GM21576 (cell line): ENCODE results near the gene SLC17A8.
"Not testable (repeated sequence)": the region's sequence is repeated elsewhere in the genome, so short reads cannot be mapped to it uniquely, and the experiment has no call there.

ENCODE experiments used
- ATAC-seq: cut with Tn5 transposase; IDR thresholded peaks from one replicate; pipeline ENCODE4 v1.9.1; 2021; ENCODE audit warnings: mild to moderate bottlenecking, moderate library complexity; ENCODE audit not compliant: unreplicated experiment

Gene SLC17A8

DNA sequence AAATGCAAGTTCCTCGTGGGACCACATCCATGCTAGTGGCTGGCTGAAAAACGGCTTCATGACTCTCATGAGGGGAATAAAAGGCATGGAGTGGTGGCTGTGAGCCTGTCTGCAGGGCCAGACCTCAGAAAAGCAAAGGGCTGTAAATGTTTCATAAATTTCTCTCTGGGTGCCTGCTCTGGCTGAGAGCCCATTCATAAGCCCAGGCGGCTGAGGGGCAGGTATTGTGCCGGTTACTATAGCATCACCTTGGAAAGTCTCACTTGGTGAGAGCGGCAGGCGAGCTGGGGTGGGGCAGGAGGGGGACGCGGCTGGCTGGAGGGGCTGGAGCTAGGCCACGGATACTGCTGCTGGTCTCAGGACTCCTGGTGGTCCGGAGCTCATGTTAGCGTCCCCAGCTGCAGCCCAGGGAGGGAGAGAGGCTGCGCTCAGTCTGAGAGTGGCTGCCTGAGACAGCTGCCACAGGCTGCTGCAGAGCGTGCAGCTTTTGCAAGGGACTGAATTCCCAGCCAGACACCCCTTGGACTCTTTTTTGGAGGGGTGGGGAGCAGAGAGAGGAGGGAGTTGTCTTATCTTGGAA is at the start of gene SLC17A8:
SLC17A8 (plus strand) TSS at position 431 of the 580 bp plus-strand sequence. CDS start 318 bp downstream, outside the sequence.
- ATAC-seq: no peak

DNA sequence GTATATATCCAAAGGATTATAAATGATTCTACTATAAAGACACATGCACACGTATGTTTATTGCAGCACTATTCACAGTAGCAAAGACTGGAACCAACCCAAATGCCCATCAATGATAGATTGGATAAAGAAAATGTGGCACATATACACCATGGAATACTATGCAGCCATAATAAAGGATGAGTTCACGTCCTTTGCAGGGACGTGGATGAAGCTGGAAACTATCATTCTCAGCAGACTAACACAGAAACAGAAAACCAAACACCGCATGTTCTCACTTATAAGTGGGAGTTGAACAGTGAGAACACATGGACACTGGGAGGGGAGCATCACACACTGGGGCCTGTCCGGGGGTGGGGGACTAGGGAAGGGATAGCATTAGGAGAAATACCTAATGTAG is 48.7 kb upstream of the SLC17A8 start:
- ATAC-seq: not testable (repeated sequence)

DNA sequence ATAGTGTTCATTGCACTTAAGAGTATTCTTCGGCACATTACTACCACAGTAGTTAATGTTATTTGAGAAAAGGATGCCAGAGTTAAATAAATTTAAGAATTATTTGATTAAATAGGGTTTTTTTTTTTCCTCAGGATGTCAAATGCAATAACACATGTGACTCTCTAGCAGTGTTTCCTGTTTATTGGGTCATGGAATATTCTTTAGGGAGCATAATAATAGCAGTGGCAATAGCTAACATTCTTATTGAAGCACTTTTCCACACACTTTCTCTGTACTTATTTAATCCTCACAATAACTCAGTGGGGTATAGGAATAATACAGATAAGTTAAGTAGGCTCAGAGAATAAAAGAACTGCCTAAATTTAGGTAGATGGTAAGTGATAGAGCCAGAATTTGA is 45.6 kb upstream of the SLC17A8 start:
- ATAC-seq: no peak

DNA sequence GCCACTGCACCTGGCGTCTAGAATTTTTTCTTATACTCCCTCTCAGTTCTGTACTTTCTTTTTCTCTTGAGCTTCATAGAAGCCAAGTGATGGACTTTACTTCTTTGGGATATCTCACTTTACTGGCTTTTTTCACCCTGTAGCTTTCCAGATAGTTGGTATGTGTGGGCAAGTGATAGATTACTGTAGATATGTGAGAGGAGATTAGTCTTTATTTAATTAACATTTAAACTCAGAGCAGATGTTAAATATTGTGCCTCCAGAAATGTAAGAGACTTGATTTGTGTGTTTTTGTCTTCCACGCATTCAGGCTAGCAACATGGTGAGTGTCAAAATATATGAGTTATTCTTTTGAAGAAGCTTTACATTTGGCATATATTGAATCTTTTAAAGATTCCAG is 39.5 kb upstream of the SLC17A8 start:
- ATAC-seq: no peak

DNA sequence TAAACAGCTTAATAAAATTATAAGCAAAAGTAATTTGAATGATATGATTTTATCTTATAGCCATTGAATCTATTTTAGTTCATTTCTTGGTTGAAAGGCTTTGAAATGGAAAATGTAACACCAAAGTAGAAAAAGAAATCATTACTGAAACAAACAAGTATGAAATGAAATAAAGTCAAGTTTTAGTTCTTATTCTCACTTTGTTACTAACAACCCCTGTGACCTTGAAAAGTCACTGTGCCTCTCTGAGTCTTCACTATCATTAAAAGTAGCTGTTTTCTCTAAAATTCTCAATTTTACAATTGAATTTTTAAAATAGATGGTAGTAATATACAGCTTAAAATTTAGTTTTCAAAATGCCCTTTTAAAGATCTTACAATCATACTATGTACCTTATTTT is 32.4 kb upstream of the SLC17A8 start:
- peak; percentile 54 for ATAC-seq

DNA sequence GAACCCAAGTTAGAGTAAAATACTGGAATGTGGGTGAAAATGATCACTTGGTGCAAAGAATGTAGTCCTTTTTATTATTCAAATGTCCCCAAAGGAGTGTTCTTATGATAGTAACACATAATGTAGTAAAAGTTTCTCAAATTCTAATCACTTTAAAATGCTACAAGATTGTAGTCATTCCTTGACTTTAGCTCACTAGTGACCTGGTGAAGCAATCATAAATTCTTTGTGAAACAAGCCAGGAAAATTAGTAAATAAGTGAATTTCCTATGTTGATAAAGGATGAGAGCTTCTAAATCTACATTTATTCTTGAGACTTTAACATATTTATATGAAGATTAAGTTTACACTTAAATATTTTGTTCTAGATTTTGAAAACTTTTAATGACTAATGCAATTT is 30.7 kb upstream of the SLC17A8 start:
- ATAC-seq: no peak

DNA sequence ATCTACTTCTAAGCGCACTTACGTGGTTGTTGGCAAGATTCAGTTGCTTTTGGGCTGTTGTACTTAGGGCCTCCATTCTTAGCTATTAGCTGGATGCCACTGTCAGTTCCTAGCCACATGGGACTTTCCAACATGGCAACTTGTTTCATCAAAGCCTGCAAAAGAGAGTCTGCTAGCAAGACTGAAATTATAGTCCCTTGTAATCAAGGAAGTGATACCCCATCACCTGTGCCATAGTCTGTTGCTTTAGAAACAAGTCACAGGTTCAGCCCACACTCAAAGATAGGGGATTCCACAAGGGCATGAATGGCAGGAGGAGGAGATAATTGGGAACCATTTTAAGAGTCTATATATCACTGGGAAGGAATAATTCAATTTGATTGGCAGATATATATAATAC is 27.1 kb upstream of the SLC17A8 start:
- peak; percentile 94 for ATAC-seq

DNA sequence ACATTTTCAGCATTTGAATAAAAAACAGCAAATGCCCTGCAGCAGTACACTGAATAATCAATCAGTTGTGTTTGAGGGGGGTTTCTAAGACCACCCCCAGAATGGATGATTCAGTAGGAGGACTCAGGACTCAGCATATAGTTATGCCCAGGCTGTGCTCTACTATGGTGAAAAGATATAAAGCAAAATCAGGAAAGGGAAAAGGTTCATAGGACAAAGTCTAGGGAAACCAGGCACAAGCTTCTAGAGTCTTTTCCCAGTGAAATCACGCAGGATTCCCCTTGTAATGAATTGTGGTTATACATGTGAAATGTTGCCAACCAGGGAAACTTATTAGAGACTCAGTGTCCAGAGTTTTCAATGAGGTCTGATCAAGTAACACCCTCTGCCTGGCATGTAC is 25.0 kb upstream of the SLC17A8 start:
- ATAC-seq: no peak

DNA sequence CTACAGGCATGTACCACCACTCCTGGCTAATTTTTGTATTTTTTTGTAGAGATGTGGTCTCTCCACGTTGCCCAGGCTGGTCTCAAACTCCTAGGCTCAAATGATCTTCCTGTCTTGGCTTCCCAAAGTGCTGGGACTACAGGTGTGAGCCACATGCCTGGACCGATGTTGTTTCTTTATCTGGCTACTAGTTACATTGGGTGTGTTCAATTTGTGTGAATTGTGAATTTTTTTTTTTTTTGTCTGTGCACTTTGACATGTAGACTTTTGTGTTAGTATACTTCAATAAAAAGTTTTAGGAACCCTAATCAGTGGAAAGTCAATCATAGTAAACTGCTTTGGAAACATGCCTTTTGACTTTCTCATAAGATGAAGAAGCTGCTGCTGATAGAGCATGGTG is 24.0 kb upstream of the SLC17A8 start:
- ATAC-seq: no peak

DNA sequence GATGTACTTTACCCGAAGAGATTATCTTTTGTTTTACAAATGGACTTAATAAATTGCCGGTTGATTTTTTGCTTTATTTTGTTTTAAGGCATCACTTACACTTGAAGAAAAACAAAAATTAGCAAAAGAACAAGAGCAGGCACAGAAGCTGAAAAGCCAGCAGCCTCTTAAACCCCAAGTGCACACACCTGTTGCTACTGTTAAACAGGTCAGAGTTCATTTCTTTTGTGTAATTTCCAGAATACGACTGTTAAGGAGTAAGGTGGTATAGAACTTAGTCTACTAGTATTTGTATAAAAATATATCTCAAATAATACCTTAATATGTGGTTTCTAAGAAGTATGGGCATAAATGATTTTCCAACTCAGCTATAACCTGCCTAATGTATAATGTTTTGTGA is 19.6 kb upstream of the SLC17A8 start:
- ATAC-seq: no peak

DNA sequence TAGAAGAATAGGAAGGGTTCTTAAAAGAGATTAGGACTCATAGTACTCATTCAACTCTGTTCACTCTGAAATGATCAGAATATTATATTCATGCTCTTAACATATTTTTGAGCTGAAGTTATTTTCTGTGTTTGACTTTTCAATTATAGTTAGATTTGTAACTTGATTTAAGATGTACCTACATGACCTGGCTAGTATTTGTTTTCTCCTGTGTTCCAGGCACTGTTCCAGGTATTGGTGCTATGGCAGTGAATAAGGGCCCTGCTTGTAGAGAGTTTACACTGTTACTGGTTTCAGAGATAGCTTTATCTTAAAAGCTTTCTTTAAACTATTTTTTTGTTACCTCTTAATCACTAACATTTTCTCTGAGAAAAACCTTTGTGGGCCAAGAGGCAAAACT is 19.1 kb upstream of the SLC17A8 start:
- no peak for ATAC-seq

DNA sequence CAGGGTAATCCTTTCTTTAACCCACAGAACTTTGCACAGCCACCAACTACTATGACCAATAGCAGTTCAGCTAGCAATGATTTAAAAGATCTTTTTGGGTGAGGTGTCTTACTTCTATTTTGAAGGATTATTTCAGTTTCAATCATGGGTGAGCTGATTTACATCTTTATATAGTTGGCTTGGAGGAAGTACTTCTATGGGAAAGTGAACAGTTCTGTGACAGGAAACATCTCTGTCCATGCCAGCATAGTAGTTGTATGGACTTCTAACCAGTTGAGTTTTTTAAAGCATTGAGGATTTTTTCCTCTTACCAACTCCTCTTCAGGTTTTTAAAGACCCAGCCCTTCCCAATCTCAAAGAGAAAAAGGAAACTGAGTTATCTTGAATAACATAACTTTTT is 17.8 kb upstream of the SLC17A8 start:
- peak; percentile 53 for ATAC-seq

DNA sequence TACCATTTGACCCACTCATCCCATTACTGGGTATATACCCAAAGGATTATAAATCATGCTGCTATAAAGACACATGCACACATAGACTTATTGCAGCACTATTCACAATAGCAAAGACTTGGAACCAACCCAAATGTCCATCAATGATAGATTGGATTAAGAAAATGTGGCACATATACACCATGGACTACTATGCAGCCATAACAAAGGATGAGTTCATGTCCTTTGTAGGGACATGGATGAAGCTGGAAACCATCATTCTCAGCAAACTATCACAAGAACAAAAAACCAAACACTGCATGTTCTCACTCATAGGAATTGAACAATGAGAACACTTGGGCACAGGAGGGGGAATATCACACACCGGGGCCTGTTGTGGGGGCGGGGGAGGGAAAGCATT is 14.0 kb upstream of the SLC17A8 start:
- ATAC-seq: not testable (repeated sequence)

DNA sequence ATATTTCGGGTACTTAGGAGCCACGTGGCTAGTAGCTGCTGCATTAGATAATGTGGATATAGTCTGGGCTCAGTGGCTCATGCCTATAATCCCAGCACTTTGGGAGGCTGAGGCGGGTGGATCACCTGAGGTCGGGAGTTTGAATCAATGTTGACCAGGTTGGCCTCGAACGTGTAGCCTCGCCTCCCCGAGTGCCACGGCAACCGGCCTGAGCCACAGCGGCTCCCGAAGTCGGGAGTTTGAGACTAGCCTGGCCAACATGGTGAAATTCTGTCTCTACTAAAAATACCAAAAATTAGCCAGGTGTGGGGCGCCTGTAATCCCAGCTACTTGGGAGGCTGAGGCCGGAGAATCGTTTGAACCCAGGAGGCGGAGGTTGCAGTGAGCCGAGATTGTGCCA is 12.5 kb upstream of the SLC17A8 start:
- ATAC-seq: not testable (repeated sequence)

DNA sequence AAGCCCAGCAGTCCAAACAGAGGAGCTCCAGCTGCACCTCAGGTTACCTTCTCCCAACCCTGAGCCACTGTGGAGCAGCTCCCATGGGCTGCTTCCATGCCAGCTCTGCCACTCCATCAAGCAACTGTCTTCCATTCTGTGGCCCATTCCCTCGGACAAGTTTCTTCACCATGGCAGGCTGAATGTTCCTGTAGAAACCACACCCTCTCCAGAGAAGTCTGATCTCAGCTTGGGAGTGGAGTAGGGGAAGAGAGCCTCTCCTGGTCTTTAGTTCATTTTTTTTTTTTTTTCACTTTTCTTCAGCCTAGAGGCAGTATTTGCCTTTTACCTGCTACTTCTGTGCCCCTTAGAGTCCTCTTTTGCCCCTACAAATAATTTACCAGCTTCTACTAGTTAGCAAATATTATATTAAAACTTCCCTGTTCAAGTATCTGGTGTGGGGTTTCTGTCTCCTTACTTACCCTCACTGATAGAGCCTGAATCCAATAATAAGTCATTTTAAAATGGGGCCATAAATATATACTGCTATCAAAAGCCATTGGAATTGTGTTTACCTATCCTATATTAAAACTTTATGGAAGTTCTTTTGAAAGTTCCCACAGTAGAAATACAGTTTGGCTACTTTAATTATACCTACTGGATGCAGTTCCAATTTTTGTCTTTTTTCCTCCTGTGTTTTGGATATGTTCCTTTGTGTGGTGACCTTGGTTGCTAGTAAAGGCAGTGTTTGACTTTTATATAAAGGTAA is 11.7 kb upstream of the SLC17A8 start:
- no peak for ATAC-seq

DNA sequence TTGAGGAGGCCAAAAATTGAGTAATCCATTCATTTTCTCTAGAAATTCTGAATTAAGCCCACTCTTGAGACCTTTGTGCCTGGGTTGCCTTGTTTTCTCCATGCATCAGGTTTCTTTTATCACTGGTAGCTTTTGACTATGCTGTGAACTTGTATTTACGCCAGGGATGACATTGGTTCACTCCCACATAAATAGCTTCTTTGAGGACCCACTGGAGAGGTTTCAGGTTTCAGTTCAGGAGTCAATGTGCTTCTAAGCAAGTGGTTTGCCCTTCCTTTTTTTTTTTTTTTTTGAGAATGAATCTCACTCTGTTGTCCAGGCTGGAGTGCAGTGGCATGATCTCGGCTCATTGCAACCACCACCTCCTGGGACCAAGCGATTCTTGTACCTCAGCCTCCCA is 10.2 kb upstream of the SLC17A8 start:
- ATAC-seq: no peak

DNA sequence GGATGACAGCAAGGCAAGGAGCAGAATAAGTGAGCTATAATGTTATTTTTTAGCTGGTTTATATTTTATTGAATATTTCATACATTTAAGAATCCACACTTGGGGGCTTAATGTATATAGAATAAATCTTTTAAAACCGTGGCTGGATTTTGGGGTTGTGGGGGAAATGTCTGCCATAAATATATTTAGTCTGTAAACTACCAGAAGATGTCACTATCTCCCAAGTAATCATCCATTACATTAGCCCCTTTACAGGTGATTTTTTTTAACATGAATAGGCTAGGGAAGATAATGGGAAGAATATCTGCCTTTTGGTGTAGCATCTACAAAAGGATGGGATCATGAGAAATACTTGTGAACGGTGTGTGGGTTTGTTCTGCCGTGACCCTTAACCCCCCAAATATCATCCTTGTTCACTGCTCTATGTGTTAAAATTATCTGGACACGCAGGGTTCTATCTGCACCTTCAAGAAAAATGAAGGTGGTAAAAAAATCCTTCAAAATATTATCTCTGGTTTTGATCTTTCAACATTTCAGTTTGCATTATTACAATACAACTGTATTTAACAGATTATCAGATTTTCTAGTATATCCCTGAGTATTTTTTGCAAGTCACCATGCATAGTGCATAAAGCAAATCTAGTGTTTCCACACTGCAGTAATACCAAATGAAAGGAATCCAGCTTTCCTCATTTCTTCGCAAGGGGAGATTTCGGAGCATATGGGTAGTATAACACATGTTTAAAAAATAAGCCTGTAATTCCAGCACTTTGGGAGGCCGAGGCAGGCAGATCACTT is 8.0 kb upstream of the SLC17A8 start:
- ATAC-seq: no peak

DNA sequence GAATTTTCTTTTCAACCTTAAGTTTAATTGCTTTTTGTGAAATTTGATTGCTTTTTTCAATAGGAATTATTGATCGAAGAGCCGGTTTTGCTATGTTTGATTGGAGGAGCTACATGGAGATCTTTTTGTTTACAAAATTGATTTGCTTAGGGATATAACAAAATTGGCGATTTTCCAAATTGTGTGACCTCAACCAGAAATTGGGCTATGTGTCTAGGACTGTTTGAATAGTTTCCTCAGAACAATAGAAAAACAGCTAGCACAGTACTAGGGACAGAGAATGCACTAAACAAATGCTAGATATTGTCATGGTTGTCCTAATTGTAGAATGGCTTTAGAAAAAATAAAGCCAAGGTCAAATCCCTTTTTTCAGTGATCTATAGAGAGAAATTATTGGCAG is 2.4 kb downstream of the SLC17A8 start:
- no peak for ATAC-seq

DNA sequence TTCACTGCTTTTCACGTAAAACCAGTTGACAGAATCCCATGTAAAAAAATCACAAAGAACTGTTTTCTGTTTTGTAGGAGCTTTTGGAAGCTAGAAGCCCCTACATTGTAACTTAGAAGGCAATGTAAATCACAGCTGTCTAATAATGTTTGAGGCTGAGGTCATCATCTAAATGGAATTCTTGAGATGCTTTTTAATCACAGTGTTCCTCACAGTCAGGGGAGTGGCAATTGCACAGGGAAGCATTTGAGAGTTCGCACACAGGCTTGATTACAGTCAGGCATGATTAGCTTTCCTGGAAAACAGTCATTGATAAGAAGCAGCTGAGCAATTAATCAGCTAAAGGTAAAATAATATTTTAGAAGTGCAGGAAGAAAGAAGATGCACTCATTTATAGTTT is 2.9 kb downstream of the SLC17A8 start:
- ATAC-seq: no peak

DNA sequence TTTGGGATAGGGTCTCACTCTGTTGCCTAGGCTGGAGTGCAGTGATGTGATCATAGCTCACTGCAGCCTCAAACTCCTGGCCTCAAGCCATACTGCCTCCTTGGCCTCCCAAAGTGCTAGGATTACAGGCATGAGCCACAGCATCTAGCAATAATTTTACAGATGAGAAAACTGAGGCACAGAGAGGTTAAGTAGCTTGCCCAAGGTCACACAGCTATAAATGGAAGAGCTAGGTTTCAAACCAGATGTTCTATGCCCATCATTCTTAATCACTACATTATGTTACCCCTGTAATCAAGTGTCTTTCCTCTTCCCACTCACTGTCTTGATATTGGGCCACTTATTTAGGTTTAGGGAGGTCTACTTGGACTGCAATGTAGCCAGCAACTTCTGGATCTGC is 3.6 kb downstream of the SLC17A8 start:
- ATAC-seq: no peak

DNA sequence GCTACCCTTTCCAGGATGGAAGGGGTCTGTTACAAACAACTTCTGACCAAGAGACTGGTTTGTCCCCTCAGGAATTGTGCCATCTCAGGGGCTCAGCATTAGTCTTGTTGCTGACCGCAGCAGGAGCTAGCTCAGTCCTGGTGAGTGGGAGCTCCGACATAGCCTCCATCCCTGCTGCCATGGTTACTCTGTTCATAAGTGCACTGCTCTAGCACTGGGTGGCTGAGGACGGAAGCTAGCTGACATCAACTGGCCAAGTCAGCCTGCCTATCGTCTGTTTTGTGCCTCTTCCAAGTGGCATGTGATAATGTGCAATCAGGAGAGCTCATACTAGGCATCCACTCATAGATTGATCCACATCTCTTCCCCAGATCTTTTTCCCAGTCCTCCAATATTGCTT is 7.5 kb downstream of the SLC17A8 start:
- no peak for ATAC-seq

DNA sequence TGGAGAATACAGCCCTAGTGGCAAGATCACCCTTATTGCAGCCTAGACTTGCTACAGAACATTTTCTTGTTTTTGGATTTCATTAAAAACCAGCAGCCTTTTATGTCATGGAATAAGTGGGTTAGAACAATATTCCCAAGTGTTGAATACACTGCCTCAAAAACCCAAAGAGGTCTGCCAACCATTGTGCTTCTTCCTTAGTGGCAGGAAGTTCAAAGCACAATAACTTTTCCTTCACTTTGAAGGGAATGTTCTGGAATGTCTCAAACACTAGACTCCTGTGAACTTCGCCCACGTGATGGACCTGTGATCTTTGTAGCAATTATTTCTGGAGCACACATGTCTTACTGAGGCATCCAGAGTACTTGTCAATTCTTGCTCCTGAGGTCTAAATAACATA is 8.5 kb downstream of the SLC17A8 start:
- ATAC-seq: no peak
